DMS 273 (cell line): ENCODE results near the gene DPP6.
A peak's percentile ranks its signal among the peaks of the same experiment; 100 is the strongest.

Source experiments
- DNase-seq: peaks from one replicate; lab custom pipeline; 2025; ENCODE audit not compliant: unreplicated experiment; lab: John Stamatoyannopoulos, UW

The DPP6 gene

DNA sequence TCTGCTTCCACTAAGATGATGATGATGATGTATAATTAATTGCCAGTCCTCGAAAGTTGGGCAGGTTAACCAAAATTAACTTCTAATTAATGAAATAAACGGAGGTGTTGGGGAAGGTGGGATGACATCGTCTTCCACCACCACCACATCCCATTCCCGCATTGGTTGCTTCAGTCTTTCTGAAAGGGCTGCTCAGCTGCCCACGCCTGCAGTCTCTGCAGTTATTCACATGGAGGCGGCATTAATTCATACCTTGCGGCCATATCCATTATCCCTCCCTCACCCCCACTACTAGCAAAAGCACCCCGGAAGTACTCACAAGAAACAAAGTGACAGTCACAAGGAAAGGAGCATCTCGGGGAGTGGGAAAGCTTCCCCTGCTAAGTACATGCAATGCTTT lies 387.9 kb downstream of the DPP6 start:
- no peak for DNase-seq

DNA sequence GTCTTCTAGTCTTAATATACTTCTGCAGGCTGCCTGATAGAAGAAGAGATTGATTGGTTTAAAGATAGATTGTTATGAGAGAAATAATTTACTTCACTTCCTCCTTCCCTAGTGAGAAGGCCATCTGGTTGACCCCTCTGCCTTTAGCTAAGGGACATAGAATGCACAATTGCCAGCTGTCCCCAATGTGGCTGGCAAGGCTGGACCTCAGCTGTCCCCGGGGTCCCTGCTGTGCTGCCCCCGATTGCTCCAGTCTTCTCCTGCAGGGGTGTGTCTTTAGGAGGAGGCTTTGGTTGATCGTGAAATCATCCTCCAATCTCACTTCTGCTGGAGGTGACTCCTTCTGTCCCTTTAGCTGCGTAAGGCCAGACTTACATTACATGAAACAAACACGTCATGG lies 388.5 kb downstream of the DPP6 start:
- DNase-seq, result no peak

DNA sequence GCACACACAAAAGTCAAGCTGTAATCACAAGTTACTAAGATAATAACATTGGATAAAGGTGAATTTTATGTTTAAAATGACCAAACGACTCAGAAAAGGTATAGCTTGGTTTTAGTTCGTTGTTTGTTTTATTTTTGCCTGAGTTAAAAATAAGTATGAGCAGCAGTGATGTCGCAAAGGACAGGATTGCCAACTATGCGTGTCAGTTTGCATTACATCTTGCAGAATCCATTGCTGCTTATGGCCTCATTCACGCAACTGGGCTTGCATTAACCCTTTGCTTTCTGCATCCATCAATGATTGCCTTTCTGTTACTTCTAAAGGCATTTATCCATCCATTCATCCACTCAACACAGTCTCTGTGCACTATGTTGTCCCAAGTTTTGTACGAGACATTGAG lies 389.6 kb downstream of the DPP6 start:
- DNase-seq, result no peak

DNA sequence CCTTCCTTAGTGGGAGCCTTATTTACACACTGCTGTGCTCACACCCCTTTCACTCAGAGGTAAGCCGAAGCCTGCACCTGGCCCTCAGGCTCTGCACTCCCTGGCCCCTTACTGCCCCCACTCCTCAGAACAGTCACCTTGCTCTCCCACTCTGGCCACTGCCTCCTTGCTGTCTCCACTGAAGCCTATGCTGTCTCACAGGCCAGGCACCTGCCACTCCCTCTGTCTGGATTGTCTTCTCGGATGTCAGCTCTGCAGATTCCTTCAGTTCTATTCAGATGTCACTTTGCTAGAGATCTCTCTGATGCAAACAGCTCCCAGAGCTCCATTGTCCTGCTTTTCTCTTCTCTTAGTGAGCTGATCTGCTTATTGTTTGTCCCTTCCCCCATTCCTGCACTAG lies 390.7 kb downstream of the DPP6 start:
- DNase-seq, result no peak

DNA sequence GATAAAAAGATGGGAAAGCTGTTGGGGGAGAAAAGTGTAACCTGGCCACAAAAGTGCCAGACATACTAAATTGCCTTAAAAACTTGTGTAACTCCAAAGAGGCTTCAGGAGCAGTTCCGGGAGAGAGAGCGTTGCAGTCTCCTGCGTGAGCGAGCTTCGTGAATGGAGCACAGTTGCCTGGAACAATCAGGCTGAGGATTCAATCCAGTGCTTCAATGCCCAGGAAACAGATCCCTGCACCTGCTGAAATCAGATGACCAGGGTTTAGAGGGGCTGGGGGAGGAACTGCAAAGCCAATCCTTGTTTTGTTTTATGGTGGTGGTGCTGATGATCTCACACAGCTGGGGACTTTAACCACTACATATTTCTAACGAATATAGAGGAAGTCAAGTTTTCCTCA lies 398.3 kb downstream of the DPP6 start:
- DNase-seq, result no peak

DNA sequence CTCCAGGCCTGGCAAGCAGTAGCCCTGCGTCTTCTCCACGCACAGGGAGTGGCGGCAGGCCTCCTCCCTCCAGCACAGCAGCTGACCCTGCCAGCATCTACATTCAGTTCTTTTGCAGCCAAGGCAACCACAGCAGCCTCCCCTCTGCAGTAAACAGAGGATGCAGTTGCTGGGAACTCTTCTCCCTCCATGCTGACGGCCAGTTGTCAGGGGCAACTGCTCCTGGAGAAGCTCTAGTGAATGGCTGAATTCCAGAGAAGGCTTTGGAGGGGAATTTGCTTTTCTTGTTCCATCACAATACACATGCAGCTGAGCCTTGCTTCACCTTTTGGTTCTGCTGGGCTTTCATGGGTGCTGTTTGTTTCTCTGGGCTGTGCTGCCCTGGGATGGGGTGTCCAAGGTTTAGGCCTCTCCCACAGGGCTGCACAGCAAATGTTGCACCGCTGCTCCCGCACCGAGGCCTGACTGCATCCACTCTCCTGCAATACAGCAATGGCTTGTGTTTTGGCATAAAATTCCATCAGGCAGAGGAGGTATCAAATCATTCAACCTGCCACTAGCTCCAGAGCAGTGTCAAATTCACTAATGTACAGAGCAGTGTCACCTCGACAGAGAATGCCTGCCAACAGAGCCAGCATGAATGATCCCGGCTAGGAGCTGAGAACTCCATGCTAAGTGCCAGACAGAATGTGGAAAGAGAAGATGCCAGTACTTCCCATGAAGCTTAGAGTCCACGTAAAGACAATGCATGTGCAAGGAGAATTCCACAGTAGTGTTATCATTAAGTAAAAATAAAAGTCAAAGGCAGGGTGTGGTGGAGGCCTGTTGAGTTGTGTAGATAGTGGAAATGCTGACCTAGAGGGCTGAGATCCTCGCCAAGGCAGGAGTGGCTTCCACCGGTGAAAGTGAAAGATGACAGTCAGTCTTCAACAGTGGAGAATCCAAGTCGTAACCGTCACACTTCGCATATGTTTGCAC lies 399.6 kb downstream of the DPP6 start:
- no peak for DNase-seq

DNA sequence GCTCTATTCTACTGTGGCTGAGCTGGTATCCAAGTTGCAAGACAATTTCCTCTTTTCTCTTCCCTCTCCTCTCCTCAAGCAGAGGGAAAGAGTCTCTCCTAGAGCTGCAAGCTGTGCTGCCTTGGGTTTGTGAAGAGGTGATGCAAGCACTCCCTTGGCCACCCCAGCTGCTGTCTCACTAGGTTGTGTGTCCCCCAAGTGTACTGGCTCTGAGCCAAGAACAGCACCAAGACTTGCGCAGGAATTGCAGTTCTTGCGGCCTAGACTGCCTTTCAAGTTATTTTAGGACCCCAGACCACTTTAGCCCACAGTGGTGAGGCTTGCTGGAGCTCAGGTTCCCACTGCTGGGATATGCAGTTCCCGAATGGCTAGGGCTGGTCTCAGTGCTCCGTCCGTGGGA lies 411.6 kb downstream of the DPP6 start:
- DNase-seq, result no peak

DNA sequence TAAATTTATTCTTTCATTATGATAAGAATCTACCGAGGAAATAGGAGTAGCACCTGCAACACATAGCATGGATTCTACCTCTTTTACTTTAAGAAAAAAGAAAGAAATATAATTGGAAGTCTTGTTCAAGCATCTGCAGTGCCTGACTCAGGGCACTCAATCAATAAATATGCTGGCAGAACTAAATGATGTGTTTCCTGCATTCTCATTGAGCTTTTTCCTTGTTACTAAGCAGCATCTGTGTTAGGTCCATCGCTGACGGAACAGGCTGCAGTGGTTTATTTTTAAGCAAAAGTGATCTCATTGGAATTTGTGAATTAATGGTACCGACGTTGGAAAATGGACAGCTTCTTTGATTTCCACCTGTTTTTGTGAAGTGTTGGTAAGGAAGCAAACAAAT lies 417.5 kb downstream of the DPP6 start:
- DNase-seq, result no peak

DNA sequence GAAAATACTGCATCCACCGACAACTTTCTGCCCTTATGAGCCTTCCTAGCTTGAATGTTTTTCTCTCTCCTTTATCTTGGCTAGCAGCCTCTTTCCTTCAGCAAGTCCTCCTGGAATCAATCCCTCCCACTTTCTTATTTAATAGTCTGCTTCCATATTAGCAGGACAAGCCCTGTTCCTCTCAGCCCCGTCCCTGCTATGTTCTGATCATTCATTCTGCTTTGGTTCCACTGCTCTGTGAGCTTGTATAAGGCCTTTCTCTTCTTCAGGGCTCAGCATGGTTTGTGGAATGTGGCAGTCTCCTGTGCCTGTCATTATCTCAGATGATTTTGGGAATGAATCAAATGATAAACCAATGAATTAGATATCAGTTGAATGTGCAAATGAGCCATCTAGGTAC lies 420.1 kb downstream of the DPP6 start:
- DNase-seq, result no peak

DNA sequence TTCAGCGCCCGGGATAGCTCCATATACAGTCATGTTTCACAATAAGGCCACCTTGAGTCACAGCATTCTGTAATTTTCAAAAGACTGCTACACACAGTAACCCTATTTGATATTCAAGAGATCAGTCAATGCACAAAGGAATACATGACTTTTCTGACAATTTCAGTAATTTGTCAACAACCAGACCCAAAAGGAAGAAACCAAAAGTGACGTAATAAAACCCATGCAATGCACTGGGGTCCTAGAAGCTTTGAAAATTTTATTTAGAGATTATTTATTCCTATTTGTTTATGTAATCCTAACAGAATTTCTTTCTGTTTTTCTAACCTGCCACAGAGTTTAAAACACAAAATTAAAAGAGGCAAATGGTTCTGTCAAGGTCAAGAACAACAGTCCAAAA lies 421.2 kb downstream of the DPP6 start:
- no peak for DNase-seq

DNA sequence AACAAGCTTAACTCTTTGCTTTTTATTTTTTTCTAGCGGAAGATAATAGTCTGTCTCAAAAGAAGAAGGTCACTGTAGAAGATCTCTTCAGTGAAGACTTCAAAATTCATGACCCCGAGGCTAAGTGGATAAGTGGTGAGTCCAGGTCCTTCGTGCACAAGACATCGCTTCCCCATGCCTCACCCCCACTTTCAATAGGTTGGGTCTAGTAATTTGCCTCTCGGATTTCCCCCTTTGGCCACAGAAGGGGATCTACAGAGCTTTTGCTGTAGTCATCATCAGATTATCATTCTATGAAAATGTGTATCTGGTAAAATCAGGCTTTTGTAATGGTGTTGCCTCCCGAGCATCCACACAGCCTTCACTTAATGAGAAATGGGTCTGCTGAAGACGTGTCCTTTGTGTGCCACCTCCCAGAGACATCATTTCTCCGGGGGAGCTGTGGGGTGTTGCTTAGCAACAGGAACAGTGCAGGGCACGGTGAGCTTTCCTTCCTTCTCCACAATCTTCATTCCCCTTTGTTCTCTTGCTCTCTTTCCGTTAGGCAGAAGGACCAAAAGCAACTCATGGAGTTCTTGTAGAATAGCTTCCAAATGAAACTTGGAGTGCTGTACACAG lies 422.8 kb downstream of the DPP6 start:
- no peak for DNase-seq

DNA sequence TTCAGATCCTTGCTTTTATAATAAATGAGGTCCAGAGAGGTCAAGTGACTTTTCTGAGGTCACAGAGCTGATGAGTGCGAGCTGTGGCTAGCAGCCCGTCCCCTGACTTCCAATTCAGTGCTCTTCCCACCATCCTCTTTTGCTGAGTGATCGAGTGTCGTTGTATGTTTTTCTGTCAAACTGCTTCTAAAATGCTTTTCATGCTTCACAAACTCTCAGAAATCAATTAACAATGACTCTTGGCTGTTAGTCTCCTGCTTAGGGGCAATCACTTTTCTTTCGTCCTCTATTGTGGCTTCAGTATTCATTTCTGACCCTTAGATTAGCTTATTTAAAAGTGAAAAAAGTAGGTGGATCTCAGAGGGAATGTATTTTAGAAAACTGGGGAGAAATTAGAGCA lies 423.7 kb downstream of the DPP6 start:
- no peak for DNase-seq

DNA sequence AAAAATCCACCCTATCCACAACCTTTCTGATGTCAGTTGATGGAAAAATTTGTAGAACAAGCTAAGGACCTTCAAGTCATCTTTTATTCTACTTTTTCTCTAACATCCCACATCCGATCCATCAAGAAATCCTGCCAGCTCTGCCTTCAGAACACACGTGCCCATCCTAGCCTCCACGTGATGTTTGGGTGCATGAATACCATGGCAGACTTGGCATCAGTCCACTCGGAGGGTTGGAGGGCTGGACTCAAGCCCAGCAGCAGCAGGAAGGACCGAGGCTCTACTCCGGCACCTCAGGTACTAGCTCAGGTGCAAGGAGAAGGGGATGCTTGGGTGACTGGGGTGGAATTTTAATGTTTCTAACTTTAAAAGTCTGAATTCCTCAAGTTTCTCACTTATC lies 428.6 kb downstream of the DPP6 start:
- DNase-seq, result no peak

DNA sequence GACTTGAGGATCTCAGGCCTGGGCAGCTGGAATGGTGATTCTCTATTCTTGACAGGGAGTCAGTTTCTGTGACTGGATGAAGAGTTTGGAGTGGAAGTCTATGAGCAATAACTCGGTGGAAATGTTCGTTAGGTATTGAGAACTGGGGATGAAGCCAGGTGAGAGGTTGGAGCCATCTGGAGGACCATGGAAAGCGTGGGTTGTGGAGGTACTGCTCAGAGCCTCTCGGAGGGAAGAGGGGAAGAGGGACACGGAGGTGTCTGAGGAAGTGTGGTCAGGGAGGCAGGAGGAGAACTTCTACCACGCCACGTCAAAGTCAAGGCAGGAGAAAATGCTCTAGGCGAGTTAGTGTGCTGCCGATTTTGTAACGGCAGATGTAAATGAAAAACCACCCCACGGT lies 430.7 kb downstream of the DPP6 start:
- DNase-seq, result no peak

DNA sequence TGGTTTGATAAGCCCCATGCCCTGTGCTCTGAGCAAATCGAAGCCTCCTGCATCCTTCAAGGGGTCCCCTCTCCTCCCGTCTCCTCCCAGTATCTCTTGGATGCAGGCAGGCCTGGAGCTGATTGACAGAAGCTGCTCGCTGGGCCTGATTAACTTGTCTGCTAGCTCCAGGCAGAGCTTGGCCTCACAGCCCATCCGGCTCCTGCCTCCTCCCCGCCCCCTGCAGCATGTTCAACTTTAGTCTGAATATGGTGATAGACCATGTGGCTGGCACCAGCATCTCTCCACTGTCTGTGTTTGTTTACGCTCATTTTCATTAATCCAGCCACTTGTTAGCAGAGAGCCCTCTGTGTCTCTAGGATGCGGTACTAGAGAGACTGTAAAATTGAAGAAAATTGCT lies 432.2 kb downstream of the DPP6 start:
- peak; percentile 10 for DNase-seq

DNA sequence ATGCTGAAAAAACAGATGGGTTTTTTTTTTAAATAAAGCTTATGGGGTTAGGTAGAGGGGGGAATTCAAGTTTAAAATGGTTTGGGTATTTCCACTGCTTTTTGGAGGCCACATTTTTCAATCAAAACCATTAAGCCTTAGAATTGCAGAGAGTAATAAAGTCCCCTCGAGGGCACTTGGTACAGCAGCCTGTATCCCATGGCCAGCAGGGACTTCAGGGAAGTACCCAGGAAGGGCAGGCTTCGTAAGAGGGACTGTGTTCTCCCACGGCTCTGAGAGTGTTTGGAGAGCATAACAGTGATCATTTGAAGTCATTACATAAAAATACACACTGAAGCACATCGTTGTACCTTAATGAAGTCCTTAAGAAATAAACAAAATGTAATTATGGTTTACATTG lies 432.7 kb downstream of the DPP6 start:
- DNase-seq, result no peak

DNA sequence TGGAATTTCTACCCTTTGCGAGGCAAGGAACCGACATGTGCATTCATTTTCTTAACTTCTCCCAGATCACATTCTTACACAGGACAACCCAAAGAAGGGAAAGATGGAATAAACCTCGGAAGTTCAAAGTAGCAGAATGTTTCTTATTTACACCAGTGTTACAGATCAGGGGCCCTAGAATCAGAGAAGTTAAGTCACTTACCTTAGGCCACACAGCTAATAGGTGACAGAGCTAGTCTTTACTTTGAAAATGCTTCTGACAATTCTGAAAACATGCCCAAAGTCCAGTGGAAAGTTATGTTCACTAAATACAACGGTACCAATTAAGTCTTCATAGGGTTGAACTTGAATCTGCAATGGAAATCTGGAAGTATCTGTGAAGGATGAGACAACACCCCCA lies 437.7 kb downstream of the DPP6 start:
- no peak for DNase-seq

DNA sequence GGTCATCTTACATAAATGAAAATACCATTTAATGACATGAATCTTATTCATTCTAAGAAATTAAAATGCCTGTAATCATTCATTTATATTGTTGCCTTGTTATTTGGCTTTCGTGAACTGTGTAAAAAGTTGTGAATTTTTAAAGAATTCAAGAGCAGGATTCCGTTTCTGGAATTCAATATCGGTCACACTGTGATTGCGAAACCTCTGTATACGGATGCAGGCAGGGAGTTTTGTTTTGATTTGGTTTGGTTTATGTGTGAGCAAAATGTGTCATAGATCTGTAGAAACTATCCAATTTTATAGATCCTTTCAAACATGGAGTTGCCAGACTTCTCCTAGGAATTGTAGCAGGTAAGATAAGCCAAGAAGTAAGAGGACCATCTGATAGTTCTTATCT lies 441.4 kb downstream of the DPP6 start:
- DNase-seq, result no peak

DNA sequence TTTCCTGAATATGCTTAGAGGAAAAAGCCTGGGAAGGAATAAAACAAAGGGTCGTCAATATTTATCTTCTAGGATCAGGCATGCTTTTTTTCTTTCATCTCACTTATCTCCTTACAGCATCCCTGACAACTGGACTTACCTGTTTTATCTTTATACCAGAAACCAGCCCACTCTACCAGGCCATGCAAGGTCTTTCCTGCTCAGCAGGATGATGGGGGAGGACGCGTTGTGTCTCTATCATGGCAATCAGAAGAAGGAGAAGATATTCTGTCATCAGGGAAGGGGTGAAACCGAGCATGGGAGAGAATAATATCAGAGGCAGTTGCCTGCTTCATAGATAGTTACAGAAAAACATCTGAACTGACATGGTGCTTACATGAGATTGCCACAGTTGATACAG lies 445.6 kb downstream of the DPP6 start:
- no peak for DNase-seq

DNA sequence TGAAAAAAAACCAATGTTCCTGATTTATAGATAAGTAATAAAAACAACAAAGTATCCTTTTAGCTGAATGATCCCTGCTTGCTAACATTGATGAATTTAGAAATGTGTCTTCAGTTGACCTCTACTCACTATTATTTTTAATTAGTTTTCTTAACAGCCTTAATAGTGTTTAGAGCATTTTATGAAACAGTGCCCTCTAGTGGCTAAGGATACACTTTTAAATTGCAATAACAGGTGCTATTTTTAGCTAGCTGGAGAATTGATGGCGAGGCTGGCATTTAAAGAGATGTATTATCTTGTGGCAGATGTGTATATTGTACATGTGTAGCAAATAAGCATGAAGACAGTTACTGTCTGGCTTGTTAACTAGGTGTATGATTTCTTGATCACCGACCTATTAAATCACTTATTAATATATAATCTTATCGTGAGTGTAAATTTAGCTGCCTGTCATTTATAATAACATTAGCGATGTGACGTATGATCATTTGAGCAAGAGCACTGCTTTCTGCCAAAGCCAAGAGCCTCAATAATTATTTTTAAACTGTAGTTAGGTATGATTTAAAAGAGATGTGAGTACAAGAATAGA lies 451.9 kb downstream of the DPP6 start:
- DNase-seq, result peak; percentile 82

DNA sequence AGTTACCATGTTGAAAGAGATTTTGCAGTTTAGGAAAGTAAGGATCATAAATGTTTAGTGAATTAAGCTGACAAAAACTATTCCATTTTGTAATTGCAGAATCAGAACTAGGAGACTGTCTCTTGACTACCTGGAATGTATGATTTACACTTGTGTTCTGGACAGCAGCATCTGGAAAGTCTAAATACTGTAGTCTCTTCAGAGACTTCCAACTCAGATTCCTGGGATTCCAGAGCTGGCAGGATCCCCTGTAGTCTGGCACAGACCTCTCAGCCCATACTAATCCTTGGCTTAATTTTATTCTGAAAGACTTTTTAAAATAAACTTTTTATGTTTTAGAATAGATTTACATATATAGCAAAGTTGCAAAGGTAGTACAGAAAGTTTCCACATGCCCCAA lies 452.7 kb downstream of the DPP6 start:
- DNase-seq, result no peak

DNA sequence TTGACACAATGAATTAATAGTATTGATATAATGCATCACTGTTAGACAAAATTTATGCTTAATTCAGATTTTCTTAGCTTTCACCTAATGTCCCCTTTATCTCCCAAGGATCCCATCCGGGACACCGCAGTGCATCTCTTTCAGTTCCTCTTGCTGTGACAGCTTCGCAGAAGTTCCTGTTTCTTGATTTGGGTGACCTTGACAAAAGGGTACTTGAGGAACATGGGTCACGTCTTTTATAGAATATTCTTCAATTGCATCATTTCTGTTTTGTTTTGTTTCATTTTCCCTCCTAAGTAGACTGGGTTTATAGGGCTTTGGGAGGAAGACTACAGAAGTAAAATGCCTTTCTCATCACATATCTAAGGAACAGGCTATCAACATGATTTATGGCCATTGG lies 453.2 kb downstream of the DPP6 start:
- no peak for DNase-seq
